GM12892 (cell line): ENCODE measurements around the gene NRXN3. TPM values are rescaled to one million over a fixed set of nuclear protein-coding genes. Genes with fewer than 3 reads are reported as not detected.

Source experiments
- DNase-seq: peaks from one replicate; pipeline ENCODE4 v3.0.0; 2011; ENCODE audit not compliant: insufficient read length
- FAIRE-seq: peaks from 2 replicates; lab custom pipeline; 2011; peaks lifted over from hg19 to GRCh38; lab: Jason Lieb, UNC
- POLR2A ChIP-seq: IDR thresholded peaks from 2 replicates; pipeline ENCODE4 v1.6.1; 2011; ENCODE audit warnings: low read depth, low read length, control low read depth
- POLR2AphosphoS5 ChIP-seq: IDR thresholded peaks from 2 replicates; pipeline ENCODE4 v1.6.1; 2011; ENCODE audit warnings: low read depth, low read length, control low read depth
- TAF1 ChIP-seq: IDR thresholded peaks from 2 replicates; pipeline ENCODE4 v1.6.1; 2011; ENCODE audit warnings: low read depth, mild to moderate bottlenecking, control low read depth, low read length, borderline replicate concordance
- polyA plus RNA-seq: library from polyadenylated mRNA; unstranded; fragments of >200 nt; gene quantifications from one replicate; pipeline ENCODE4 v1.2.1, GENCODE V29; 2012; ENCODE audit warnings: missing spikeins, inconsistent platforms; ENCODE audit not compliant: missing spikeins

The NRXN3 gene
- polyA plus RNA-seq = 0.68 TPM

DNA sequence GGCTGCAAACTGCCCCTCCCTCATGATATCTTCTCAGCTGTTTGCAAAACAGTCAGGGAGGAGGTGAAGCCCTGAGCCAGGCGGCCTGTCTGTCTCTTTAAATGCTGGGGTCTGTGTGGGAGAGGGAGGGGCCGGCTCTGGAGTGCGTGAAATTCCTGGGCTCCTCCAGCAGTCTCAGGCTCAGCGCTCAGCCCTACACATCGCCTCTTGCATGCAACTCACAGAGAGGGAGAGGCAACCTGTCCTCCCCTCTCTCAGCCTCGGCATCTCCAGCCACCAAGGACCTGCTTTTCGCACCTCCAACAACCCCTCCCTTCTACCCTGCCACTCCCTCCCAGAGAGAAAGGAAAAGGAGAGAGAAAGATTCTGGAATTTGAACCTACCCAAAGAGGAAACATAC lies at the start of gene NRXN3:
Gene NRXN3, plus strand, starts transcription at position 171 of the 400 bp plus-strand sequence. CDS start 72,721 bp downstream, outside the sequence.
- FAIRE-seq (no peak), DNase-seq (no peak)
- TF ChIP-seq TAF1 = no peak
- TF ChIP-seq POLR2A = no peak

DNA sequence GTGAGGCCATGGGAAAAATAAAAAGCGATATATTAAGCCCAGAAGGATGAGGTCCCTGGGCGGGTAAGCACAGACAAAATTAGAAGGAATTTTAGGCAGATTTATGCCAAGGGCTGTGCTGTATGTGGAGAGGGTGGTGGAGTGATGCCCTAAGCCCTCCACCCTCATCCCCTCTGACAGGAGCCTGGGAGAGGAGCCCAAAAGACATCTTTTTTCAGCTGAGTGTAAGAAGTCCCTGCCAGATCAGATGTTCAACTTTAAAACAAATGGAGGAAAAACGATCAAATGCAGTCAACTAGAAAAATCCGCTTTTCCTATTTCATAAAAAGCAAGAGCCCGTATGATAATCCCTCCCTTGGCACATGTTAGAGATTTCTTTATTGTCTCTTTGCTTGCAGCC lies 47.7 kb upstream of the NRXN3 start:
- no peak for DNase-seq
- TF ChIP-seq TAF1 (no peak), POLR2AphosphoS5 (no peak), POLR2A (no peak)
- no peak for FAIRE-seq

DNA sequence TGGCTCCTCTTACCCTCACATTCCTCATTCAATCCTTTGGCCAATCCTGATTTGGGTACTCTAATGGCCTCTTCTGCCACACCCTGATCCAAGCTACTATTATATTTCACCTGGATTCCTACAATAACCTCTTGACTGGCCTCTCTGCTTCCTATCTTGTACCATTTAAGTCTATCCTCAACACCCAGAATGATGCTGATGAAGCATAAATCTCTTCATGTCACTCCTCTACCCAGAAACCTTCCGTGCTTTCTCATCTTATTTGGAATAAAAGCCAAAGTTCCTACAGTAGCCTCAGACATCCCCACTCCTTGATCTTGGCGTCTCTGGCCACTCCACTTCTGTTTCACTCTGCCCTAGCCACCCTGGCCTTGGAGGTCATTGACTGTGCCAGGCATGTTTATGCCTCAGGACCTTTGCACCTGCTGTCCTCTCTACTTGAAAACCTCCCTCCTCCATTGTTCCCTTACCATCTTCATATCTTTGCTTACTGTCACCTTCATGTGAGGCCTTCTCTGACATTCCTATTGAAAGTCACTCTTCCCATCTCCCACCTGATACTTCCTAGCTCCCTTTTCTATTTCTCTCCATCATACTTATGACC lies 46.4 kb upstream of the NRXN3 start:
- FAIRE-seq = no peak

DNA sequence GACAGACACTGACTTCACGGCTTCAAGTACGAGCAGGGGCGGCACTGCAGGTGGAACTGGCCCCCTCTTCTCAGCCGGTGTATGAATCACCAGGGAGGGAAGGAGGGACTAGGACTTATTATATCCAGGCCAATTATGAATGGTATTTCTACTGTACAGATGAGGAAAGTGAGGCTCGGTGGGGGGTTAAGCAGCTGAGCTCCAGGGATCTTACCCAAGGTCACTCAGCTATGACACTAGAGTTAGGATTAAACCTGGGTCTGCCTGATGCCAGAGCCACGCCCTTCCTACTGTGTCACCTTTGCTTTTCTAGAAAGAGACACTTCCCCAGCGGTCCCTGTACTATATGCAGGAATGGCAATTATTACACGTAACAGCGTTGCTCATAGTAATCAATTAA lies 42.2 kb upstream of the NRXN3 start:
- no peak for FAIRE-seq
- TF ChIP-seq POLR2AphosphoS5 (no peak), POLR2A (no peak), TAF1 (no peak)
- DNase-seq = no peak

More for the DNA sequence above, 46.4 kb upstream of the NRXN3 start:
- no peak for DNase-seq
- TF ChIP-seq TAF1 (no peak), POLR2AphosphoS5 (no peak), POLR2A (no peak)

DNA sequence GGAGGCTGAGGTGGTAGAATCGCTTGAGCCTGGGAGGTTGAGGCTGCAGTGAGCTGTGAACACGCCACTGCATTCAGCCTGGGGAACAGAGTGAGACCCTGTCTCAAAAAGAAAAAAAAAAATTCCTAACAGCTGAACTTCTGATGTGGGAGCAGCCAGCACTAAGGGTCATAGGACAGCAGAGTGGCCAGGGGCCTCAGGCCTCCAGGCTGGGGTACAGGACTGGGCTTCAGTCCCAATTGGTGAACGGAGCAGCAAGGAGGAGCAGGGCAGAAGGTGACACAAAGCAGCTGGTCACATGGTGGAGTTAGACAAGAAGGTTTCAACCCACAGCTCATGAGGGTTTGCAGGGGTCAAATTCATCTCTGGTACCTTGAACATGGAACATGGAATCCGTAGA lies 40.8 kb upstream of the NRXN3 start:
- no peak for FAIRE-seq
- no peak for DNase-seq
- TF ChIP-seq POLR2A = no peak
- TF ChIP-seq TAF1 = no peak
- TF ChIP-seq POLR2AphosphoS5 = no peak

DNA sequence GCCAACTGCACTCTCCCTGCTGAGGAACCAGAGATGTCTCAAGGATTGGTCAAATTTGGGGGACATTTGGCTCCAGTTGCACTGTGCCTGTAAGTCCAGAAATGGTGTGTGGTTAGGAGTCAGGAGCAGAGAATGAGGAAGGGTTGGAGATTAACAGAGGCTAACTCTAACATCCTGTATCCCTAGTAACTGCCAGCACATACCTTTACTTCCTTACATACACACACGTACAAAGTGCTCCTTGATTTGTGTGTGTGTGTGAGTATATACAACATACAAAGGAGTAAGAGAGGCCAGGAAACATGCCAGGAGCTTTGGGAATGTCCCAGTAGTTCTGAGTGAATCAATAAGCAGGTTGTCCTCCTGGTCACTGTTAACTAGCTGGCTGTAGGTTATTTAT lies 39.8 kb upstream of the NRXN3 start:
- TF ChIP-seq POLR2A (no peak), TAF1 (no peak), POLR2AphosphoS5 (no peak)
- DNase-seq (no peak), FAIRE-seq (no peak)

DNA sequence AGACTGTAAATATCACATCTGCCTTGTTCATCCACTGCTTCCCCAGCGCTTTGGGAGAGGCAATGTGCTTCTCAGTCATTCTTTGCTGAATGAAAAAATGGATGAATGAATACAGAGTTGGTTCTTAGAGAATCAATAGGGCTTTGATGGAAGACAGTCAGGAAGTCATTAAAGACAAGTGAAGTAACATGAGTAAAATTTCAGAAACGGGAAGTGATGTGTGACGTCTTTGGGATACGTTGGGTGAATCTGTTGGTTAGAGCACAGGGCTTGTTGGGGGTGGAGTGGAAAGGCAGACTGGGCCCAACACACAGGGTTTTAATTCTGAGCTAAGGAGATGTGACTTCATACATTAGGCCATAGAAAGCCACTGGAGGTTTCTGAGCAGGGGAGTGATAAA lies 39.0 kb upstream of the NRXN3 start:
- no peak for FAIRE-seq
- no peak for DNase-seq

DNA sequence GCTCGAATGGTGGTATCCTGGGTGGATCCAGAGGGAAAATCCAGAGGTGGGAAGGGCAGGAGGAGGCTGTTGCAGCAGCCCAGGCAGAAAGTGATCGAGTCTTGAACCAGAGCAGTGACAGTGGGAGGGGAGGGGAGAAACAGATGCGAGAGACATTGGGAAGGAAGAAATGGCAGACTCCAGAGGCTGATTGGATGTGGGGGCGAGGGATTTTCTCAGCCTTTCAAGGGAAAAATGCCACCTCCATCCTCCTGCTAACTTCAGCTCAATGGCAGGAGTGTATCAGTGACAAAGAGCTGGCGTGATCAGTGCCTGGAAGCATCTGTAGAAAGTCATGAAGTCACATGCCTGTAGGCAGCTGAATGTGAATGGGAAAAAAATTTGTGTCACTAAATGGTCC lies 38.6 kb upstream of the NRXN3 start:
- TF ChIP-seq POLR2A (no peak), POLR2AphosphoS5 (no peak), TAF1 (no peak)
- DNase-seq (no peak), FAIRE-seq (no peak)

More for the DNA sequence above, 39.0 kb upstream of the NRXN3 start:
- no peak for TF ChIP-seq TAF1
- no peak for TF ChIP-seq POLR2A
- TF ChIP-seq POLR2AphosphoS5 = no peak

DNA sequence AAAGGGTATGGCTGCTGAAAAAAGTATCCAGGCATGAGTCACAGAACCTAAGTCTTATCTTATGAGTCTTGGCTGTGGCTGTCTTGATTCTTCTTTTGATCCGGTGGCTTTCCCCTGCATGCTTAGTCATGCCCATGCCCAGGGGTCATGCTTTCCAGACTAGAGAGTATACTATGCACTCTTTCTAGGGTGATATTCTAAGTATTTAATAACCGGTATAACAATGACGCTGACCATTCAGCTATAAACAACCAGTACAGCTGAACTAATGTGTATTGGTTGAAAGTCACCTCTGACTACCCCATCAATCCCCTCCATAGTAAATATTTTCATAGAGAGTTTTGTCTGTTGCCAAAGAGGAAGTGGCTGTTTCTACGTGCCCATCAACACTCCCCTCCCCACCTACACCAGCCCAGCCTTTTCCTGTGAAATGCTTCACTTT lies 34.7 kb upstream of the NRXN3 start:
- DNase-seq (no peak), FAIRE-seq (no peak)
- TF ChIP-seq POLR2A (no peak), TAF1 (no peak), POLR2AphosphoS5 (no peak)

DNA sequence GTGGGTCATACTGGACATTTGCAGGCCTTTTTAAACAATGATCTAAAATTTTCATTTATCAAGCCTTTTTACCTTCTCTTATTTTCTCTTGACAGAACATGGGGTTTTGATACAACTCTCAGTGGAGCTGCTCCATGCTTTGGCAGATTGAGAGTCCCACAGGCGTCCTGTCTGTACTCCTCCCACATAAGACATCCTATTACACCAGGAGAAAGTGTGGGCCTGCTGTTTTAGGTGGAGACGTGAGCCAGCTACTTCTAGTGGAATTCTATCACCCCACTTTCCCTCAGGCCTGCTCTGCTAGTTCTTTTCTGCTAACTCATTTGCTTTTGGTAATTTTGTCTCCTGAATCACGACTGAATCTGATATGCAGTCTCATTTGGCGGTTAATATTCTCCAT lies 33.5 kb upstream of the NRXN3 start:
- no peak for TF ChIP-seq POLR2AphosphoS5
- TF ChIP-seq TAF1 = no peak
- no peak for TF ChIP-seq POLR2A
- DNase-seq (no peak), FAIRE-seq (no peak)

DNA sequence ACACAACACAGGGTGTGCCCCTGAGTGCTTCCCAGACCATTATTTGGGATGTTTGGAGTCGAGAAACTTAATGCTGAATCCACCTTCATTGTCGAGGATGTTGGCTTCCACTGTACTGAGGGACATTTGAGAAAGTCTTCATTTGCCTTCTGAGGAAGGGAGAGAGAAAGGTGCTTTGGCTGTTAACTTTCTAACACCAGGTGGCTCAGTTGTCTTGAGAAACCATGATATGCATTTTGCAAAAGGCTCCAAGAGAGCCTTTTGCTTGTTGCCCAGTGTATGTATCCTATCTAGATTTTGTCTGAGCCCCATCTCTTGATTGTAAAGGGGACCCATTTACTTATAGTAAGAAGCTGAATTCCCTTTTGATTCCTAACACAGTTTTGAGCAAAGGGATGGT lies 28.6 kb upstream of the NRXN3 start:
- no peak for FAIRE-seq
- no peak for TF ChIP-seq POLR2AphosphoS5
- no peak for TF ChIP-seq TAF1
- TF ChIP-seq POLR2A = no peak
- no peak for DNase-seq

DNA sequence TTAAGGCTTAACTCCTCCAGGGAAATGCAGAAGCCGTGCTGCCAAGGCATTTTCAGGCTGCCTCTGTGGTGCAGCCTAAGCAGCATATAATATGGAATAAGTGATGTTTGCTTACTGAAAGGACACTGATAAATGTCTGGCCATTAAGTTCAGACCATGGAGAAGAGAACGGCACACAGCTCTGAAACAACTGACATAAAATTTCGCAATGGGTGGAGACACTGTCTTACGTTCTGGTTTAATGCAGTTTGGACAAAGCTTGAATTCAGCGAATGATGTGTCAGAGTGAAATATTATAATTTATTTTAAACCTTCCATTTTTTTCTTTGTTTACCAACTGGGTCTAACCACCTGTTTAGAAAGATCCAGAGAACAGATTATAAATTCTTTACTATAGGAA lies 27.2 kb upstream of the NRXN3 start:
- no peak for TF ChIP-seq POLR2AphosphoS5
- TF ChIP-seq POLR2A = no peak
- TF ChIP-seq TAF1 = no peak
- DNase-seq (no peak), FAIRE-seq (no peak)

DNA sequence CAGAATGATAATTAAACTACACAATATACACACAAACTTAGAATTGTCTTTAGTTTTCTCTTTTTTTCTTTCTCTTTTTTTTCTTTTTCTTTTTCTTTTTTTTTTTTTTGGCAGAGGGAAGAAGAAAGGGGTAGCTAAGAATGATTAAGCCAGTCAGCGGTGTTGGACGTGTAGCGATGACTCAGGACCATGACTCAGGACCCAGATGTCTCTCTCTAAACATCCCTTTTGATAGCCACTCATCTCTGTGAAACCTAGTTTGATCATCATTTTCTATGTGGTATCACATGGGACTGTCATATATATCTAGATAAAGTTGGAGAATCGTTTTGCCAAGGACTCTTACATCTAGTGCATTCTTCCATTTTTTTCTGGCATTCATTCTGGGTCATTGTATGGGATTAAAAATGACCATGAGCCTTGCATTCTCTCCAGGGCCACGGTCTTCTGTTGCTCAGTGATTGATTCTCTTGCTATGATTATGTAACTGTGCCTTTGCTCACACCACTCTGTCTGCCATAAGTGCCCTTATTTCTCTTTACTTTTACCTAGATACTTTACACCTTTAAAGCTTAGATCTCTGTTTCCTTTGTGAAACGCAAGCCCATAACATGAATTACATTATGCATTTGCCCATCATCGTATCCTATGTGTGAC lies 26.6 kb upstream of the NRXN3 start:
- FAIRE-seq = no peak
- no peak for DNase-seq
- TF ChIP-seq POLR2A (no peak), TAF1 (no peak), POLR2AphosphoS5 (no peak)
